ENCODE results near the gene KRTAP9-7.

KRTAP9-7 gene

GRCh38 chr17:41278176-41278955, 2.9 kb downstream of the KRTAP9-7 start:
- DNase-seq, result no peak

GRCh38 chr17:41284043-41284442, 8.5 kb downstream of the KRTAP9-7 start:
- no peak for DNase-seq

- no peak for DNase-seq
Measured at GRCh38 chr17:41284546-41284945, 9.0 kb downstream of the KRTAP9-7 start.

- no peak for DNase-seq
Measured at GRCh38 chr17:41287050-41287449, 11.6 kb downstream of the KRTAP9-7 start.

GRCh38 chr17:41294016-41294415, 18.5 kb downstream of the KRTAP9-7 start:
- no peak for DNase-seq

- DNase-seq, result no peak
Measured at GRCh38 chr17:41296846-41297245, 21.3 kb downstream of the KRTAP9-7 start.

GRCh38 chr17:41298458-41299135, 23.1 kb downstream of the KRTAP9-7 start:
- no peak for DNase-seq

GRCh38 chr17:41301204-41301790, 25.8 kb downstream of the KRTAP9-7 start:
- no peak for DNase-seq

- DNase-seq, result no peak
Measured at GRCh38 chr17:41301916-41302901, 26.7 kb downstream of the KRTAP9-7 start, which contains the start of gene KRTAP29-1. Gene KRTAP29-1 (minus strand): TSS chr17:41302851. CDS start chr17:41302851, 0 bp downstream.

DNA sequence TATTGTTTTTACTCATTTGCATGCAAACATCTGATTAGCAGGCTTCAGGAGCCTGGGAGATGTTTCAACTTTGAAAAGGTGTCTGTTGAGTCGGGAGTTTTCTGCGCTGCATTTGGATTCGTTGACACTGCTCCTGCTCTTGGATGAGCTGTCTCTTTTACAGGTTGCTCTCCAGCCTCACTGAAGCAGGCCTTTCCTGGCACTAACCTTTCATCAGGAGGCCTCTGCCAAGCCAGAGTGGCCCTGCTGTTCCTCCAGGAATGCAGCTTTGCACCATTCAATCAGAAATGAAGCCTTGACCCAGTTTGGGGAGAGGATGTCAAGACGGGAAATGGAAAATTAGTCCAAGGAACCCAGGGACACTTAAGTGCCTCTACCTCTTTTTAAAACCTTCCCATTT, 27.5 kb downstream of the KRTAP9-7 start:
- no peak for DNase-seq

- DNase-seq, result no peak
Measured at GRCh38 chr17:41304091-41304490, 28.6 kb downstream of the KRTAP9-7 start.

GRCh38 chr17:41307647-41308046, 32.1 kb downstream of the KRTAP9-7 start:
- no peak for DNase-seq

DNA sequence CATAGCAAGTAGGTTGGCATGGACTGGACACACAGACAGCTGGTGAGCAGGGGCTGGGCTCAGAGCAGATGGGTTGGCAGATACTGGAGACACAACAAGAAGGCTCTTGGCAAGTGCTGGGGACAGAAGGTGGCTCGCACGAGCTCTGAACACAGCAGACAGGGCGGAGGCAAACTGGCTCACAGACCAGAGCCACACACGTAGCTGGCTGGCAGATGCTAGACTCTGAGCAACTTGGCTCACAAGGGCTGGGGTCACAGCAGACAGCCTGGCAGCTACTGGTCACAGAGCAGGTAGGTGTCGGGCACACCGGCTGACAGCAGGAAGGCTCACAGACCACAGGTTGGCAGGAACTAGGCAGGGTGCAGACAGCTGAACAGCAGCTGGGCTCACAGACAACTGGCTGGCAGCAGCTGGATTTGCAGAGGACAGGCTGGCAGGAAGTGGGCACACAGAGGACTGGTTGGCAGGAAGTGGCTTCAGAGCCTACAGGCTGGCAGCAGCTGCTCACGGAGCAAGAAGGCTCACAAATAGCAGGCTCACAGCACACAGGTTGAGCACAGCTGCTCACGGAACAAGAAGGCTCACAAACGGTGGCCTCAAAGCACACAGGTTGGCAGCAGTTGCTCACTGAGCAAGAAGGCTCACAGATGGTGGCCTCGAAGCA, 32.9 kb downstream of the KRTAP9-7 start:
- DNase-seq, result peak; percentile 25 to 63

DNA sequence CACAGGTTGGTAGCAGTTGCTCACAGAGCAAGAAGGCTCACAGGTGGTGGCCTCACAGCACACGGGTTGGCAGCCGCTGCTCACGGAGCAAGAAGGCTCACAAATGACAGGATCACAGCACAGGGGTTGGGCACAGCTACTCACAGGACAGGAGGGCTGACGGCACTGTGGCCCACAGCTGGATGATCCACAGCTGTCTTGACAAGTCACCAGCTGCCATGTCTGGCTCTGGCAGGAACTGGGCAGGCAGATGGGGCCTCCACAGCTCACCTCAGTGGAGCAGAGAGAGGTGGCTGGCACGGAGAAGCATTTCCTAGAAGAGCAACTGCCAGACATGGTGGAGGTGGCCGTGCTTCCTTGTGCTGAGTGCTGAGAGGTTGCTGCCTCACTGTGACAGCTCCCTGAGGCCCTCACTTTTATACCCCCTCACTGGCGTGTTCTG, 33.4 kb downstream of the KRTAP9-7 start, which contains the start of gene KRTAP16-1:
Gene KRTAP16-1 (minus strand): TSS at position 392 of the 442 bp plus-strand sequence. CDS start 56 bp downstream, at position 336.
- DNase-seq, result peak in 1 of 2 experiments; percentile 21

DNA sequence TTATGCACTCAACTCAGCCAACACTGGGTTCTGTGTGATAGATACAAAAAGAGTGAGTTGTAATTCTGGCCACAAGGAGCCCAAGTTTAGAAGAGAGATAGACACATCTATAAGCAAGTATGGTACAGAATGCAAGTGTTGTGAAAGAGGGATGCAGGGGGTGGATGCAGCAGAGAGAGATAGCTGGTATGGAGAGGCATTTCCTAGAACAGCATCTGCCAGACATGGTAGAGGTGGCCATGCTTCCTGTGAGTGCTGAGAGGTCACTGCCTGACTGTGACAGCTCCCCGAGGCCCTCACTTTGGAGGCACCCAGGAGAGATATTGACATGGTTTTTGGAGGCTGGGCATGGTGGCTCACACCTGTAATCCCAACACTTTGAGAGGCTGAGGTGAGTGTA, 35.6 kb downstream of the KRTAP9-7 start:
- DNase-seq, result no peak

GRCh38 chr17:41315204-41315794, 39.8 kb downstream of the KRTAP9-7 start, which contains the start of gene KRTAP17-1:
Gene KRTAP17-1 (minus strand): TSS chr17:41315710. CDS start chr17:41315650, 60 bp downstream.
- DNase-seq, result no peak

- no peak for DNase-seq
Measured at GRCh38 chr17:41315814-41316445, 40.4 kb downstream of the KRTAP9-7 start.

DNA sequence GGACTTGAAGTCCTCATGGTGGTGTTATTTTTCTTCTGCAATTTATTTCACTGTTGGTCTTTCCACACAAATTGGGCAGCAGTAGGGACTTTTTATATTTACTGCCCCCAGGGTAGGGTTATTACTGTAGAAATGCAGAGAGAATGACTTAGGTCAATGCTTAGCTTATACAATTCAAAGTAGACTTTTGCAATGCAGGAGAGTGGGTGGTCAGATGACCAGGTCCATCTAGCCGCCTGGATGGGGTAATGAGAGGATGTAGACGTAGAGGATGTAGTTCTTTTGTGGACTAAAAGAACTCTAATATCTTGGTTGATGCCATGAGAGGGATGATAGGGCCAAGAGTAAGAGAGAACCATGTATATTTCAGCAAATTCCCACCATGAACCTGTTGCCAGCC, 42.7 kb downstream of the KRTAP9-7 start:
- DNase-seq, result no peak

DNA sequence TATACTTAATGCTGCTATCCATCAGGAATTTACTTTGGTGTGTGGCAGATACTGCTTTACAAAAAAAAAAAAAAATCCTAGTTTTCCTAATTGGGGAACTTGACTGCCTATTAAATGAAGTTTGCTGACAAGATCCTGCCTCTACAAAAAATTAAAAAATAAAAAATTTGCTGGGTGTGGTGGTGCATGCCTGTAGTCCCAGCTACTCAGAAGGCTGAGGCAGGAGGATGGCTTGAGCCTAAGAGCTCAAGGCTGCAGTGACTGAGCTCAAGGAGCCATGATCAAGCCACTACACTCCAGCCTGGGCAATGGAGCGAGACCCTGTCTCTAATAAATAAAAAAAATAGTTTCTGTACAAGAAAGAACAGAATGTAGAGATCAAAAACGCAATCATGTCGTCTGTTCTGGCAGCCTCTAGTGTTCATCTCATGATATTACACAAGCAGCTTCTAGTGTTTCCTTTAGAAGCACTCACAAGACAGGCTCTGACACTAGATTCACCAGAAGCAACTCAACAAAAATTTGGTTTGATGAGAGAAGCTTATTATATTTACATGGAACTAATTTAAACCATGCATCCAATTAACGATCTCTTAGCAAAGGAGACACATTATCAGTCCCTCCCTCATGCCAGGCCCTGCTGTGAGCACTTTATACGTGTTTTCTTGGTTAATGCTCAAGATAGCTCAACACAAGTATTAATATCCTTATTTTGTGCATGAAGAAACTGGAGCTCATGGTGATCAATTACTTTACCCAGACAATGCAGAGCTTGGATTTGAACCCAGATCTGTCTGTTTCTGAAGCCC, 46.8 kb downstream of the KRTAP9-7 start:
- DNase-seq, result no peak
